SK-N-SH (cell line): ENCODE data around the gene CHST15. TPM values are rescaled to one million over a fixed set of nuclear protein-coding genes. Genes with fewer than 3 reads are reported as not detected.

ENCODE experiments used
- CTCF ChIA-PET: fragments of 300-600, 350-600 bp; formaldehyde crosslinking; extraction: SDS; loops from one replicate; lab custom pipeline; 2021; lab: Yijun Ruan, JAX
- POLR2A ChIA-PET: fragments of 350-600 bp; sonication (Branson Sonifier 250); formaldehyde crosslinking; extraction: SDS; loops from one replicate; lab custom pipeline; 2020; ENCODE audit warnings: antibody characterized with exemption, inconsistent platforms; lab: Yijun Ruan, JAX
- DNase-seq: peaks from one replicate; pipeline ENCODE4 v3.0.0; 2012
- H2AFZ ChIP-seq: fragments of 200-600 bp; sonication (generic); 2 replicates; pipeline ENCODE4 v1.8.1; 2016; ENCODE audit warnings: antibody characterized with exemption, mild to moderate bottlenecking, low read depth
- H3F3A ChIP-seq: fragments of 200-600 bp; sonication (generic); replicated peaks from 2 replicates; pipeline ENCODE3; 2016; ENCODE audit warnings: antibody characterized with exemption, mild to moderate bottlenecking; ENCODE audit not compliant: insufficient read depth
- H3K27ac ChIP-seq, 2 experiments: fragments of 200-500 bp in 1 of 2; fragments of 200-600 bp in 1 of 2; sonication (Bioruptor generic) in 1 of 2; sonication (generic), shearing (Covaris generic) in 1 of 2; 2 replicates each; pipeline versions ENCODE4 v1.5.1 to v1.6.1; 2014 to 2016; ENCODE audit warnings: low read depth in 2 of 2, inconsistent platforms in 1 of 2, low read length in 1 of 2, mild to moderate bottlenecking in 1 of 2, mixed read lengths in 1 of 2
- H3K27me3 ChIP-seq: fragments of 200-600 bp; sonication (generic), shearing (Covaris generic); 2 replicates; pipeline ENCODE4 v1.6.1; 2016; ENCODE audit warnings: mixed run types; ENCODE audit not compliant: insufficient read depth
- H3K36me3 ChIP-seq, 2 experiments: fragments of 200-500 bp in 1 of 2; fragments of 200-600 bp in 1 of 2; sonication (Bioruptor generic) in 1 of 2; sonication (generic) in 1 of 2; replicated peaks in 1 of 2; 2 replicates each; pipeline versions ENCODE3 to v1.5.1; 2014 to 2016; ENCODE audit warnings: low read length in 1 of 2, mild to moderate bottlenecking in 1 of 2; ENCODE audit not compliant: insufficient read depth in 2 of 2, control insufficient read depth in 1 of 2
- H3K4me1 ChIP-seq, 2 experiments: fragments of 200-500 bp in 1 of 2; fragments of 200-600 bp in 1 of 2; sonication (Bioruptor generic) in 1 of 2; sonication (generic), shearing (Covaris generic) in 1 of 2; 2 replicates each; pipeline versions ENCODE4 v1.5.1 to v1.6.1; 2014 to 2016; ENCODE audit warnings: low read depth in 1 of 2, low read length in 1 of 2, mixed run types in 1 of 2; ENCODE audit not compliant: insufficient read depth in 2 of 2, control insufficient read depth in 1 of 2
- H3K4me2 ChIP-seq: fragments of 200-600 bp; sonication (generic), shearing (Covaris generic); 2 replicates; pipeline ENCODE4 v1.6.1; 2017; ENCODE audit warnings: mixed run types
- H3K4me3 ChIP-seq, 2 experiments: fragments of 200-500 bp in 1 of 2; fragments of 200-600 bp in 1 of 2; sonication (Bioruptor generic) in 1 of 2; sonication (generic), shearing (Covaris generic) in 1 of 2; 2 replicates each; pipeline versions ENCODE4 v1.5.1 to v1.8.1; 2014 to 2016; ENCODE audit warnings: low read depth in 2 of 2, inconsistent platforms in 1 of 2, low read length in 1 of 2, mild to moderate bottlenecking in 1 of 2, mixed read lengths in 1 of 2, moderate library complexity in 1 of 2
- H3K79me2 ChIP-seq: fragments of 200-600 bp; sonication (generic); 2 replicates; pipeline ENCODE4 v1.8.1; 2017; ENCODE audit warnings: mild to moderate bottlenecking; ENCODE audit not compliant: insufficient read depth
- H3K9ac ChIP-seq: fragments of 200-600 bp; sonication (generic); 2 replicates; pipeline ENCODE4 v1.6.1; 2017; ENCODE audit warnings: mixed run types
- H3K9me2 ChIP-seq: fragments of 200-600 bp; sonication (generic); 2 replicates; pipeline ENCODE4 v1.6.1; 2017; ENCODE audit warnings: mixed run types
- H3K9me3 ChIP-seq: fragments of 200-600 bp; sonication (generic); 2 replicates; pipeline ENCODE4 v1.6.1; 2017; ENCODE audit warnings: mixed run types, mild to moderate bottlenecking, moderate library complexity
- H4K20me1 ChIP-seq: fragments of 200-600 bp; sonication (generic); 2 replicates; pipeline ENCODE4 v1.6.1; 2017; ENCODE audit warnings: mild to moderate bottlenecking, mixed run types; ENCODE audit not compliant: insufficient read depth
- CTCF ChIP-seq: fragments of 200-600 bp; sonication (generic); IDR thresholded peaks from 2 replicates; pipeline ENCODE4 v1.6.1; 2017; ENCODE audit warnings: antibody characterized with exemption, mild to moderate bottlenecking, moderate library complexity
- ELF1 ChIP-seq: IDR thresholded peaks from 2 replicates; pipeline ENCODE4 v1.4.0; 2012
- EZH2phosphoT487 ChIP-seq: fragments of 200-600 bp; sonication (generic); IDR thresholded peaks from 2 replicates; pipeline ENCODE4 v1.6.1; 2017; ENCODE audit warnings: low read depth, mixed run types, mild to moderate bottlenecking, antibody characterized with exemption, moderate library complexity, borderline replicate concordance
- FOXJ3 ChIP-seq: sonication (generic); formaldehyde crosslinking; IDR thresholded peaks from 2 replicates; pipeline ENCODE4 v1.5.1; 2020; ENCODE audit warnings: mild to moderate bottlenecking, missing genetic modification reagents
- GABPA ChIP-seq: IDR thresholded peaks from 2 replicates; pipeline ENCODE4 v1.4.0; 2012; ENCODE audit warnings: low read depth, mild to moderate bottlenecking
- MEF2A ChIP-seq: IDR thresholded peaks from 2 replicates; pipeline ENCODE4 v1.4.0; 2012; ENCODE audit warnings: low read depth, borderline replicate concordance
- MXI1 ChIP-seq: IDR thresholded peaks from 2 replicates; pipeline ENCODE4 v1.6.1; 2012; ENCODE audit warnings: mild to moderate bottlenecking, low read depth, low read length, improper control_type of control experiment
- NFIC ChIP-seq: IDR thresholded peaks from 2 replicates; pipeline ENCODE4 v1.4.0; 2012; ENCODE audit warnings: borderline replicate concordance
- RCOR1 ChIP-seq: fragments of 150-350 bp; IDR thresholded peaks from 2 replicates; pipeline ENCODE4 v1.6.1; 2017; ENCODE audit warnings: antibody characterized with exemption, low read length
- RFX5 ChIP-seq: IDR thresholded peaks from 2 replicates; pipeline ENCODE4 v1.6.1; 2012; ENCODE audit warnings: mild to moderate bottlenecking, improper control_type of control experiment, low read length
- TAF1 ChIP-seq: IDR thresholded peaks from 2 replicates; pipeline ENCODE4 v1.6.1; 2012; ENCODE audit warnings: low read depth, mild to moderate bottlenecking, low read length, moderate library complexity, borderline replicate concordance
- TCF12 ChIP-seq: IDR thresholded peaks from 2 replicates; pipeline ENCODE4 v1.4.0; 2012
- TEAD4 ChIP-seq: IDR thresholded peaks from 2 replicates; pipeline ENCODE4 v1.4.0; 2012; ENCODE audit warnings: mild to moderate bottlenecking, borderline replicate concordance; ENCODE audit not compliant: insufficient read depth
- USF1 ChIP-seq: IDR thresholded peaks from 2 replicates; pipeline ENCODE4 v1.4.0; 2012; ENCODE audit warnings: low read depth, borderline replicate concordance
- ZBTB33 ChIP-seq: IDR thresholded peaks from 2 replicates; pipeline ENCODE4 v1.4.0; 2012; ENCODE audit warnings: low read depth, borderline replicate concordance
- WGBS: methylation state at CpG from one replicate; pipeline ENCODE4 v1.1.6; 2017; ENCODE audit warnings: low lambda C conversion rate; 5-methylcytosine and 5-hydroxymethylcytosine counted together
- polyA plus RNA-seq, 3 experiments: library from polyadenylated mRNA; depleted of rRNA; stranded (reverse); fragments of >200 nt; gene quantifications; 2 replicates each; pipeline ENCODE4 v1.2.3, GENCODE V29; 2012

The CHST15 gene
- polyA plus RNA-seq, 1 of the 3 experiments (the other 2 are of a cell fraction): 0.02 TPM

GRCh38 chr10:124130198-124130900 lies 37.0 kb upstream of the CHST15 start:
- Histone ChIP-seq H3K4me1 (no peaks in the 10 kb centered on the region), H3K9me3 (no peaks in the 10 kb centered on the region), H3K27me3 (no peaks in the 10 kb centered on the region), H3K4me3 (no peak overlapping the region), H3K9ac (no peak overlapping the region), H3K27ac (no peak overlapping the region), H4K20me1 (no peaks in the 10 kb centered on the region), H3F3A (no peaks in the 10 kb centered on the region), H3K9me2 (no peaks in the 10 kb centered on the region), H3K79me2 (no peaks in the 10 kb centered on the region), H2AFZ (no peak overlapping the region), H3K4me2 (no peak overlapping the region), H3K36me3 (no peaks in the 10 kb centered on the region)
- no peak for DNase-seq
- ChIA-PET POLR2A (no interaction called here), CTCF (no interaction called here)
- TF ChIP-seq ELF1: no peak
- no peak for TF ChIP-seq RCOR1
- no peak for TF ChIP-seq CTCF
- TF ChIP-seq MXI1: no peak
- TF ChIP-seq ZBTB33: no peak
- TF ChIP-seq RFX5: no peak
- TF ChIP-seq FOXJ3 (CRISPR knock-in tag): no peak
- no peak for TF ChIP-seq MEF2A
- no peak for TF ChIP-seq EZH2phosphoT487
- TF ChIP-seq USF1: no peak
- no peak for TF ChIP-seq TCF12
- no peak for TF ChIP-seq TAF1
- TF ChIP-seq NFIC: no peak
- TF ChIP-seq TEAD4: no peak
- 45% methylated on average over 5 of the region's 7 CpGs for WGBS

GRCh38 chr10:124129471-124129870 lies 36.1 kb upstream of the CHST15 start:
- DNase-seq: no peak
- TF ChIP-seq GABPA: no peak
- no peak for TF ChIP-seq CTCF
- TF ChIP-seq RFX5: no peak
- Histone ChIP-seq H2AFZ (no peak overlapping the region), H3K79me2 (no peaks in the 10 kb centered on the region), H3F3A (no peaks in the 10 kb centered on the region), H3K9ac (no peak overlapping the region), H4K20me1 (no peaks in the 10 kb centered on the region), H3K27ac (no peak overlapping the region), H3K36me3 (no peaks in the 10 kb centered on the region), H3K9me3 (no peaks in the 10 kb centered on the region), H3K4me1 (no peaks in the 10 kb centered on the region), H3K9me2 (no peaks in the 10 kb centered on the region), H3K4me2 (no peak overlapping the region), H3K4me3 (no peak overlapping the region), H3K27me3 (no peaks in the 10 kb centered on the region)
- 33% methylated on average over 2 of the region's 5 CpGs for WGBS
- POLR2A ChIA-PET: no interaction called here
- CTCF ChIA-PET: no interaction called here
